Measurements from ENCODE around the gene XRCC3.

The XRCC3 gene

GRCh38 chr14:103715052-103716000 is at the start of gene XRCC3, which contains the start of gene ZFYVE21:
Gene XRCC3 (minus strand): TSS chr14:103715451. CDS start chr14:103711087, 4,364 bp downstream.
Gene ZFYVE21 (plus strand): TSS chr14:103715810. CDS start chr14:103715842, 32 bp downstream.
- DNase-seq (ENCODE audit: low read depth in 2 of 2), result peak; percentile 99

- DNase-seq (ENCODE audit: low read depth in 2 of 2), result no peak
These were observed 48.7 kb upstream of the XRCC3 start for GRCh38 chr14:103763730-103764488.

GRCh38 chr14:103762541-103762940 is 47.3 kb upstream of the XRCC3 start:
- DNase-seq (ENCODE audit: low read depth in 2 of 2), result no peak

- DNase-seq (ENCODE audit: low read depth in 2 of 2), result no peak
These were observed 46.8 kb upstream of the XRCC3 start for GRCh38 chr14:103762036-103762435.

GRCh38 chr14:103758059-103758776 is 43.0 kb upstream of the XRCC3 start:
- DNase-seq (ENCODE audit: low read depth in 2 of 2), result no peak

- DNase-seq (ENCODE audit: low read depth in 2 of 2), result no peak
These were observed 39.8 kb upstream of the XRCC3 start for GRCh38 chr14:103755060-103755459.

- no peak for DNase-seq (ENCODE audit: low read depth in 2 of 2)
These were observed 38.5 kb upstream of the XRCC3 start for GRCh38 chr14:103753774-103754173.

GRCh38 chr14:103749860-103750259 is 34.6 kb upstream of the XRCC3 start:
- DNase-seq (ENCODE audit: low read depth in 2 of 2), result no peak

- no peak for DNase-seq (ENCODE audit: low read depth in 2 of 2)
These were observed 34.2 kb upstream of the XRCC3 start for GRCh38 chr14:103749452-103749851.

- DNase-seq (ENCODE audit: low read depth in 2 of 2), result peak; percentile 23 to 25
These were observed 33.2 kb upstream of the XRCC3 start for GRCh38 chr14:103748534-103748857.

GRCh38 chr14:103746701-103747100 is 31.4 kb upstream of the XRCC3 start:
- no peak for DNase-seq (ENCODE audit: low read depth in 2 of 2)

GRCh38 chr14:103745424-103745823 is 30.2 kb upstream of the XRCC3 start:
- no peak for DNase-seq (ENCODE audit: low read depth in 2 of 2)

GRCh38 chr14:103744621-103745395 is 29.6 kb upstream of the XRCC3 start:
- no peak for DNase-seq (ENCODE audit: low read depth in 2 of 2)

GRCh38 chr14:103743691-103744090 is 28.4 kb upstream of the XRCC3 start:
- DNase-seq (ENCODE audit: low read depth in 2 of 2), result no peak

- no peak for DNase-seq (ENCODE audit: low read depth in 2 of 2)
These were observed 27.4 kb upstream of the XRCC3 start for GRCh38 chr14:103742499-103743255.

- DNase-seq (ENCODE audit: low read depth in 2 of 2), result no peak
These were observed 26.6 kb upstream of the XRCC3 start for GRCh38 chr14:103741876-103742275.

GRCh38 chr14:103740991-103741689 is 25.9 kb upstream of the XRCC3 start:
- DNase-seq (ENCODE audit: low read depth in 2 of 2), result no peak

GRCh38 chr14:103739793-103740501 is 24.7 kb upstream of the XRCC3 start:
- no peak for DNase-seq (ENCODE audit: low read depth in 2 of 2)

GRCh38 chr14:103739466-103739792 is 24.2 kb upstream of the XRCC3 start:
- no peak for DNase-seq (ENCODE audit: low read depth in 2 of 2)

All from stimulated activated CD8-positive, alpha-beta memory T cell treated with anti-CD3 and anti-CD28 coated beads, Interleukin-15, amount 100 ng/mL, for 48 hours (primary cell).